Smooth muscle cell (in vitro differentiated cells): Measurements from ENCODE around the gene ESRRA. TPM values are rescaled to one million over a fixed set of nuclear protein-coding genes. Genes with fewer than 3 reads are reported as not detected.

Experiments used
- DNase-seq: peaks from one replicate; lab custom pipeline; 2025; ENCODE audit not compliant: unreplicated experiment; lab: John Stamatoyannopoulos, UW
- H2AFZ ChIP-seq: fragments of 200-600 bp; sonication (generic); 2 replicates; pipeline ENCODE4 v1.6.0; 2016; ENCODE audit warnings: antibody characterized with exemption, low read depth, mild to moderate bottlenecking
- H3F3A ChIP-seq: fragments of 200-600 bp; sonication (generic); 2 replicates; pipeline ENCODE4 v1.6.0; 2017; ENCODE audit warnings: antibody characterized with exemption, low read depth
- H3K27ac ChIP-seq: fragments of 200-600 bp; sonication (generic); 2 replicates; pipeline ENCODE4 v1.5.1; 2016; ENCODE audit warnings: low read depth, mild to moderate bottlenecking
- H3K27me3 ChIP-seq: fragments of 200-600 bp; sonication (generic); 2 replicates; pipeline ENCODE4 v1.6.1; 2016; ENCODE audit warnings: low read depth, mild to moderate bottlenecking
- H3K36me3 ChIP-seq: fragments of 200-600 bp; sonication (generic); 2 replicates; pipeline ENCODE4 v1.5.1; 2016; ENCODE audit warnings: low read depth
- H3K4me1 ChIP-seq: fragments of 200-600 bp; sonication (generic); 2 replicates; pipeline ENCODE4 v1.5.1; 2016; ENCODE audit warnings: low read depth
- H3K4me2 ChIP-seq: fragments of 200-600 bp; sonication (generic); 2 replicates; pipeline ENCODE4 v1.6.0; 2016; ENCODE audit warnings: mild to moderate bottlenecking
- H3K4me3 ChIP-seq: fragments of 200-600 bp; sonication (generic); 2 replicates; pipeline ENCODE4 v1.5.1; 2016; ENCODE audit warnings: mild to moderate bottlenecking
- H3K79me2 ChIP-seq: fragments of 200-600 bp; sonication (generic); 2 replicates; pipeline ENCODE4 v1.6.0; 2016; ENCODE audit warnings: low read depth, mild to moderate bottlenecking
- H3K9ac ChIP-seq: fragments of 200-600 bp; sonication (generic); 2 replicates; pipeline ENCODE4 v1.6.0; 2016; ENCODE audit warnings: low read depth
- H3K9me3 ChIP-seq: fragments of 200-600 bp; sonication (generic); replicated peaks from 2 replicates; pipeline ENCODE4 v1.5.1; 2016; ENCODE audit warnings: low read depth
- H4K20me1 ChIP-seq: fragments of 200-600 bp; sonication (generic); 2 replicates; pipeline ENCODE4 v1.6.0; 2016; ENCODE audit warnings: low read depth
- CTCF ChIP-seq: fragments of 200-600 bp; sonication (generic); IDR thresholded peaks from 2 replicates; pipeline ENCODE4 v1.5.1; 2017; ENCODE audit warnings: borderline replicate concordance, mild to moderate bottlenecking, antibody characterized with exemption; ENCODE audit not compliant: insufficient read depth, poor library complexity, severe bottlenecking
- WGBS: methylation state at CpG from one replicate; pipeline ENCODE4 v1.1.7; 2016; ENCODE audit warnings: low lambda C conversion rate; 5-methylcytosine and 5-hydroxymethylcytosine counted together
- polyA plus RNA-seq: library from polyadenylated mRNA; unstranded; fragments of >200 nt; fragmentation: Nextera tagmentation; extraction: Ambion mirVana; gene quantifications from 2 replicates; pipeline ENCODE4 v1.2.1, GENCODE V29; 2016
- total RNA-seq: library from RNA; depleted of rRNA; stranded (reverse); fragments of >200 nt; gene quantifications from 2 replicates; pipeline ENCODE4 v1.2.3, GENCODE V29; 2014

ESRRA gene
- total and polyA plus RNA-seq, 2 experiments from 2014 or later: 8.0 to 16.7 TPM

GRCh38 chr11:64352995-64353714 lies 47.8 kb downstream of the ESRRA start:
- H3K9me3 ChIP-seq: no peaks in the 10 kb centered on the region
- no peak overlapping the region for H2AFZ ChIP-seq
- H3K4me3 ChIP-seq: no peak overlapping the region
- WGBS: 93% methylated on average over 26 of the region's 34 CpGs
- H3K9ac ChIP-seq: no peak overlapping the region
- no peaks in the 10 kb centered on the region for H3K79me2 ChIP-seq
- H4K20me1 ChIP-seq: no peaks in the 10 kb centered on the region
- H3K4me1 ChIP-seq: peaks cover 15% of the 10 kb centered on the region
- H3K36me3 ChIP-seq: no peaks in the 10 kb centered on the region
- no peak overlapping the region for H3K4me2 ChIP-seq
- no peak for DNase-seq
- peaks cover 8% of the 10 kb centered on the region for H3F3A ChIP-seq
- TF ChIP-seq CTCF: no peak
- H3K27me3 ChIP-seq: no peaks in the 10 kb centered on the region
- no peak overlapping the region for H3K27ac ChIP-seq

- 96% methylated on average over 18 of the region's 20 CpGs for WGBS
- DNase-seq: no peak
- no peaks in the 10 kb centered on the region for H3K36me3 ChIP-seq
- H3K27ac ChIP-seq: no peak overlapping the region
- H2AFZ ChIP-seq: no peak overlapping the region
- no peak overlapping the region for H3K4me2 ChIP-seq
- no peak overlapping the region for H3K4me3 ChIP-seq
- H3K9me3 ChIP-seq: no peaks in the 10 kb centered on the region
- no peak for TF ChIP-seq CTCF
- H3K79me2 ChIP-seq: no peaks in the 10 kb centered on the region
- H3K9ac ChIP-seq: no peak overlapping the region
- no peaks in the 10 kb centered on the region for H4K20me1 ChIP-seq
- H3F3A ChIP-seq: peaks cover 8% of the 10 kb centered on the region
- H3K27me3 ChIP-seq: no peaks in the 10 kb centered on the region
- H3K4me1 ChIP-seq: peaks cover 22% of the 10 kb centered on the region
These were observed 48.6 kb downstream of the ESRRA start for GRCh38 chr11:64353715-64354506.

- no peaks in the 10 kb centered on the region for H3K9me3 ChIP-seq
- H3K9ac ChIP-seq: peak overlapping the region; percentile 13
- TF ChIP-seq CTCF: peak; percentile 57
- peak overlapping the region; percentile 71 for H3K4me2 ChIP-seq
- peak; percentile 49 for DNase-seq
- peaks cover 22% of the 10 kb centered on the region for H3K4me1 ChIP-seq
- H3K4me3 ChIP-seq: no peak overlapping the region
- H3K79me2 ChIP-seq: peaks cover 12% of the 10 kb centered on the region
- H3F3A ChIP-seq: peaks cover 8% of the 10 kb centered on the region
- no peak overlapping the region for H3K27ac ChIP-seq
- 23% methylated on average over 22 of the region's 23 CpGs for WGBS
- no peaks in the 10 kb centered on the region for H3K36me3 ChIP-seq
- no peaks in the 10 kb centered on the region for H3K27me3 ChIP-seq
- H2AFZ ChIP-seq: peak overlapping the region; percentile 83
- H4K20me1 ChIP-seq: peaks cover 9% of the 10 kb centered on the region
These were observed 50.0 kb downstream of the ESRRA start for GRCh38 chr11:64355078-64355940.
